Measurements from ENCODE around the gene CA5A. TPM values are rescaled to one million over a fixed set of nuclear protein-coding genes. Genes with fewer than 3 reads are reported as not detected.
"Not testable (repeated sequence)": the region's sequence is repeated elsewhere in the genome, so short reads cannot be mapped to it uniquely, and the experiment has no call there.

CA5A gene
- total RNA-seq, 4 donors from 2014 or later, result not detected

- 60% methylated on average over 8 of the region's 8 CpGs for WGBS
- not testable (repeated sequence) for H3K4me1 ChIP-seq; H3K36me3 ChIP-seq; H3K4me3 ChIP-seq; H3K9me3 ChIP-seq; H3K27ac ChIP-seq; DNase-seq (ENCODE audit: low spot score in 2 of 2)
- peaks cover 36% of the 10 kb centered on the region for H3K27me3 ChIP-seq
Measured at GRCh38 chr16:87885371-87885967, 50.9 kb downstream of the CA5A start.

DNA sequence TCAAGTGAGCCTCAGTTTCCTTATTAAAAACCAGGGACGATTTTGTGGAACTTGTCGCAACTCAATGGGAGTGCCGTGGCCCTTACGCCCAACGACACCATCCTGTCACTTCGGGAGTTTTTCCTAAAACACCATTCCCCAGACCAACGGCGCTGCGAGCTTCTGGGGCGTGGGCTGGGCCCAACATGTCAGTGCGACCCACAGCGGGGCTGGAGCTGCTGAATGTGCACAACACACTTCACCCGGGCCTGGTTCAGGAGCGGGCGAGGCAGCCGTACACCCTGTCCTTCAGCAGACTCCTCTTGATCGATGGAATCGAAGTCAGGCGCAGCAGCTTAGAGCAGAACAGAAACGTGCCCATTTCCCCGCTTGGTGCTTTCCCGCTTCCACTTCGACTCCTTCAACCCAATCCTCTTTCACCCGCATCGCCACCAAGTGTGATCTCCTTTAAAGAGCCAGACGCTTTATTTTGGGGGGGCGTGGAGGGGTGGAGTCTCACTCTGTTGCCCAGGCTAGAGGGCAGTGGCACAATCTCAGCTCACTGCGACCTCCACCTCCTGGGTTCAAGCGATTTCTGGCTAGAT is 53.8 kb downstream of the CA5A start:
- peaks cover 45% of the 10 kb centered on the region for H3K27me3 ChIP-seq
- no peaks in the 10 kb centered on the region for H3K36me3 ChIP-seq
- WGBS, result 90% methylated on average over 29 of the region's 29 CpGs
- no peak for DNase-seq (ENCODE audit: low spot score in 2 of 2)
- no peak overlapping the region for H3K27ac ChIP-seq
- H3K9me3 ChIP-seq, result no peaks in the 10 kb centered on the region
- no peak overlapping the region for H3K4me3 ChIP-seq
- TF ChIP-seq POLR2AphosphoS5 (IDR thresholded peaks at IDR 0.05), result no peak
- no peak for TF ChIP-seq CTCF (IDR thresholded peaks at IDR 0.05)
- TF ChIP-seq EP300 (IDR thresholded peaks at IDR 0.05), result no peak
- no peak for TF ChIP-seq POLR2A (IDR thresholded peaks at IDR 0.05)
- no peaks in the 10 kb centered on the region for H3K4me1 ChIP-seq

- no peak overlapping the region for H3K27ac ChIP-seq
- H3K9me3 ChIP-seq, result no peaks in the 10 kb centered on the region
- no peaks in the 10 kb centered on the region for H3K36me3 ChIP-seq
- H3K4me3 ChIP-seq, result no peak overlapping the region
- H3K4me1 ChIP-seq, result no peaks in the 10 kb centered on the region
- 42% methylated on average over 21 of the region's 24 CpGs for WGBS
- no peak for DNase-seq (ENCODE audit: low spot score in 2 of 2)
- peaks cover 45% of the 10 kb centered on the region for H3K27me3 ChIP-seq
- TF ChIP-seq EP300 (IDR thresholded peaks at IDR 0.05), result no peak
- no peak for TF ChIP-seq POLR2AphosphoS5 (IDR thresholded peaks at IDR 0.05)
- TF ChIP-seq POLR2A (IDR thresholded peaks at IDR 0.05), result no peak
- no peak for TF ChIP-seq CTCF (IDR thresholded peaks at IDR 0.05)
Measured at GRCh38 chr16:87881324-87882200, 54.8 kb downstream of the CA5A start.

DNA sequence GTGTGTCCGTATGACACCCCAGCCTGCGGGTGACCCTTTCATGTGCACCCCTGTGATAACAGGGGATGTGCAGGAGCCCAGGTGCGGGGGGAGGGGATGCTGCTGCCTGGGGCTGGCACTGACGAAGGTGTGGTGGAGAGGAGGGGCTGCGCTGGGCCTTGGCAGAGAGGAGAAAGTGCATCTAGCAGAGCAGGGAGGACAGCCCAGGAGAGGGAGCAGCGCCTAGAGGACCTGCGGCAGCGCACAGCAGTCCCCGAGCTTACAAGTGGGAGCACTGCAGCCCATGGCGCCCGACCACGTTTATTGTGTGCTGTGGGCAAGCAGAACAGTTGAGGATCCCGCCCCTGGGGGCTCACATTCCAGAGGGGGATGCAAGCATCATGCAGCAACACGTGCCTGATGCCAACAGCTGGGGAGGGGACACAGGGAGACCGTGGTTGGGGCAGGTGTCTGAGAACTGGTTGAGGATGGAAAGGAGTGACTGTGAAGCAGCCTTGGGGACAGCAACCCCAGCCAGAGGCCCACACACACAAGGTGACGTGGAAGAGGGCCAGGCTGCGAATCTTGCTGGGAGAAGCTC is 56.1 kb downstream of the CA5A start:
- no peak for DNase-seq (ENCODE audit: low spot score in 2 of 2)
- 48% methylated on average over 9 of the region's 17 CpGs for WGBS
- Histone ChIP-seq H3K4me1 (no peaks in the 10 kb centered on the region), H3K36me3 (no peaks in the 10 kb centered on the region), H3K9me3 (no peaks in the 10 kb centered on the region), H3K4me3 (no peak overlapping the region), H3K27me3 (peaks cover 49% of the 10 kb centered on the region), H3K27ac (no peak overlapping the region)
- TF ChIP-seq POLR2A (IDR thresholded peaks at IDR 0.05), result no peak
- TF ChIP-seq EP300 (IDR thresholded peaks at IDR 0.05), result no peak
- no peak for TF ChIP-seq POLR2AphosphoS5 (IDR thresholded peaks at IDR 0.05)
- TF ChIP-seq CTCF (IDR thresholded peaks at IDR 0.05), result no peak

DNA sequence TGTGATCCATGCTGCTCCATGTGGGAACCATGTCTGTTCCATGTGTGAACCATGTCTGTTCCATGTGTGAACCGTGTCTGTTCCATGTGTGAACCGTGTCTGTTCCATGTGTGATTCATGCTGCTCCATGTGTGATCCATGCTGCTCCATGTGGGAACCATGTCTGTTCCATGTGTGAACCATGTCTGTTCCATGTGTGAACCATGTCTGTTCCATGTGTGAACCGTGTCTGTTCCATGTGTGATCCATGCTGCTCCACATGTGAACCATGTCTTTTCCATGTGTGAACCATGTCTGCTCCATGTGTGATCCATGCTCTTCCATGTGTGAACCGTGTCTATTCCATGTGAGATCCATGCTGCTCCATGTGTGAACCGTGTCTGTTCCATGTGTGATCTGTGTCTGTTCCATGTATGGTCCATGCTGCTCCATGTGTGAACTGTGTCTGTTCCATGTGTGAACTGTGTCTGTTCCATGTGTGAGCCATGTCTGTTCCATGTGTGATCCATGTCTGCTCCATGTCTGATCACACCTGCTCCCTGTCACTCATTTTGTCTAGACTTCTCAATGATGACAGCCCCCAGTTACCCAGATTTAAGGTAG is 56.8 kb downstream of the CA5A start:
- H3K27me3 ChIP-seq, result peaks cover 49% of the 10 kb centered on the region
- H3K4me3 ChIP-seq; H3K27ac ChIP-seq; H3K9me3 ChIP-seq; H3K4me1 ChIP-seq; DNase-seq (ENCODE audit: low spot score in 2 of 2); H3K36me3 ChIP-seq: not testable (repeated sequence)
- WGBS, result 85% methylated on average over 5 of the region's 5 CpGs

- Histone ChIP-seq H3K4me3 (no peak overlapping the region), H3K27me3 (peaks cover 48% of the 10 kb centered on the region), H3K36me3 (no peaks in the 10 kb centered on the region), H3K27ac (no peak overlapping the region), H3K9me3 (no peaks in the 10 kb centered on the region), H3K4me1 (no peaks in the 10 kb centered on the region)
- TF ChIP-seq POLR2A (IDR thresholded peaks at IDR 0.05) (no peak), CTCF (IDR thresholded peaks at IDR 0.05) (no peak), EP300 (IDR thresholded peaks at IDR 0.05) (no peak), POLR2AphosphoS5 (IDR thresholded peaks at IDR 0.05) (no peak)
- WGBS, result 31% methylated on average over 5 of the region's 5 CpGs
- no peak for DNase-seq (ENCODE audit: low spot score in 2 of 2)
Measured at GRCh38 chr16:87878704-87879103, 57.6 kb downstream of the CA5A start.

All from suprapubic skin (tissue), 4 donors.